Measurements from ENCODE around the gene MED15. TPM values are rescaled to one million over a fixed set of nuclear protein-coding genes. Genes with fewer than 3 reads are reported as not detected.

MED15 gene
- total and polyA plus RNA-seq, 2 of the 4 experiments (the other 2 are of a cell fraction) = 19.0 to 68.8 TPM

DNA sequence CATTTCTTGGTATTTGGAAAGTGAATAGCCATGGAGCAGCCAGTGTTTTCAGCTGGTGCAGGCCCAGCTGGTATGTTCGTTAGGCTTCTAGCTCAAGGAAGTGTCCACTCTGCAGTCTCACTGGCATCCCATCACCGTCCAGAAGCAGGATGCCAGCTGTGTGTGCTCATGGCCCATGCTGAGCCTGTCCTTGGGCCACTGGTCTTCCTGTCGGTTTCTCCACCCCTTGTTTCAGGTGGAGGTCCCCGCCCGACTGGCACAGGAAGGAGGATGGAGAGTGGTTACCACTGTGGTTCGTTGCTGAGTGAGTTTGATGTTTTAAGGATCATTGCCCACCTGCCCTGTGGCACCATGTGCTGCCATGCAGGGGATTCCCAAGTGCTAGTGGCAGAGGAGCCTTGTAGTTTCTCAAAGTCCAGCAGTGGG is 63.7 kb downstream of the MED15 start:
- TF ChIP-seq BHLHE40 (IDR thresholded peaks at IDR 0.05; ENCODE audit: low read depth, low read length) (no peak), SMC3 (IDR thresholded peaks at IDR 0.05; ENCODE audit: low read depth, low read length) (no peak), POLR2A (IDR thresholded peaks at IDR 0.05; ENCODE audit: low read depth, low read length) (no peak), RFX5 (IDR thresholded peaks at IDR 0.05; ENCODE audit: low read depth, low read length) (no peak), MAZ (IDR thresholded peaks at IDR 0.05; ENCODE audit: borderline replicate concordance, low read depth, low read length) (no peak), USF2 (IDR thresholded peaks at IDR 0.05; ENCODE audit: low read depth, low read length) (no peak), FOS (IDR thresholded peaks at IDR 0.05; ENCODE audit: low read depth, low read length) (no peak)
- TF ChIP-seq, protein P1, sequence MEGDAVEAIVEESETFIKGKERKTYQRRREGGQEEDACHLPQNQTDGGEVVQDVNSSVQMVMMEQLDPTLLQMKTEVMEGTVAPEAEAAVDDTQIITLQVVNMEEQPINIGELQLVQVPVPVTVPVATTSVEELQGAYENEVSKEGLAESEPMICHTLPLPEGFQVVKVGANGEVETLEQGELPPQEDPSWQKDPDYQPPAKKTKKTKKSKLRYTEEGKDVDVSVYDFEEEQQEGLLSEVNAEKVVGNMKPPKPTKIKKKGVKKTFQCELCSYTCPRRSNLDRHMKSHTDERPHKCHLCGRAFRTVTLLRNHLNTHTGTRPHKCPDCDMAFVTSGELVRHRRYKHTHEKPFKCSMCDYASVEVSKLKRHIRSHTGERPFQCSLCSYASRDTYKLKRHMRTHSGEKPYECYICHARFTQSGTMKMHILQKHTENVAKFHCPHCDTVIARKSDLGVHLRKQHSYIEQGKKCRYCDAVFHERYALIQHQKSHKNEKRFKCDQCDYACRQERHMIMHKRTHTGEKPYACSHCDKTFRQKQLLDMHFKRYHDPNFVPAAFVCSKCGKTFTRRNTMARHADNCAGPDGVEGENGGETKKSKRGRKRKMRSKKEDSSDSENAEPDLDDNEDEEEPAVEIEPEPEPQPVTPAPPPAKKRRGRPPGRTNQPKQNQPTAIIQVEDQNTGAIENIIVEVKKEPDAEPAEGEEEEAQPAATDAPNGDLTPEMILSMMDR (conservative IDR thresholded peaks at IDR 0.05; ENCODE audit: low read depth, low read length) = no peak
- Histone ChIP-seq H4K91ac (ENCODE audit: insufficient read depth, low read depth, low read length) (peak overlapping the region; percentile 40), H3K36me3 (ENCODE audit: control insufficient read depth, insufficient read depth, low read length) (peaks cover 69% of the 10 kb centered on the region), H4K8ac (ENCODE audit: low read depth in 2 of 2, low read length in 2 of 2) (0 out of 4 replicates have a peak overlapping the region, but pooled peaks of 1 of the 2 experiments have one; percentile 11), H2BK20ac (ENCODE audit: low read depth, low read length) (peak overlapping the region; percentile 20; the same call in 1 of the 2 replicates), H3K14ac (replicated peaks; ENCODE audit: low read depth, low read length) (peak overlapping the region; percentile 36), H2BK120ac (ENCODE audit: low read depth, low read length) (no peak overlapping the region), H3K79me1 (ENCODE audit: low read depth in 1 of 2, low read length in 2 of 2) (peaks cover 37 to 87% of the 10 kb centered on the region in 2 experiments), H2BK15ac (ENCODE audit: low read depth, low read length) (no peak overlapping the region), H3K4me1 (ENCODE audit: control insufficient read depth, insufficient read depth, low read length) (peaks cover 43% of the 10 kb centered on the region), H2AK5ac (ENCODE audit: low read depth, low read length) (no peak overlapping the region), H3K9me3 (ENCODE audit: control insufficient read depth, insufficient read depth, low read length) (no peaks in the 10 kb centered on the region), H3K27me3 (ENCODE audit: control insufficient read depth, insufficient read depth, low read length) (no peaks in the 10 kb centered on the region), H2AFZ (replicated peaks; ENCODE audit: low read length, poor library complexity) (no peak overlapping the region), H2BK5ac (ENCODE audit: low read depth, low read length, poor library complexity, severe bottlenecking) (peak overlapping the region; percentile 14), H3K23ac (ENCODE audit: low read depth, low read length) (peak overlapping the region; percentile 35; the same call in 1 of the 2 replicates), H3K56ac (ENCODE audit: extremely low read depth, insufficient read depth, low read length) (no peak overlapping the region), H4K5ac (ENCODE audit: low read depth, low read length) (no peak overlapping the region), H3K27ac (ENCODE audit: insufficient read depth, low read length) (no peak overlapping the region), H3K9me1 (ENCODE audit: insufficient read depth, low read length) (peaks cover 51% of the 10 kb centered on the region), H3K9ac (ENCODE audit: low read depth, low read length) (no peak overlapping the region), H3K4me3 (ENCODE audit: insufficient read depth, low read depth, low read length) (no peak overlapping the region), H2AK9ac (replicated peaks; ENCODE audit: low read depth, low read length, poor library complexity) (no peak overlapping the region), H3K4ac (ENCODE audit: low read depth, low read length) (peak overlapping the region; percentile 50; the same call in 1 of the 2 replicates), H4K20me1 (ENCODE audit: insufficient read depth, low read length) (peaks cover 71% of the 10 kb centered on the region), H3K18ac (ENCODE audit: low read depth, low read length) (no peak overlapping the region), H3K4me2 (ENCODE audit: low read depth, low read length) (no peak overlapping the region)
- BruUV-seq (replicated peaks) = no TSS peak
- in situ Hi-C loops (cut with MboI; ENCODE audit: low sequenced_read_pairs) (no loop called here), intact Hi-C loops (cut with micrococcal nuclease) (no loop called here), dilution Hi-C loops (cut with HindIII; ENCODE audit: low sequenced_read_pairs, unreplicated experiment) (no loop called here)
- WGBS, 2 experiments (ENCODE audit: extremely low coverage in 2 of 2, insufficient read length in 1 of 2) = 100% methylated on average over 3 of the region's 6 CpGs; no CpG with 5 or more reads in 1 of the 2 experiments
- ChIA-PET POLR2A (ENCODE audit: unreplicated experiment) (no interaction called here), CTCF (no interaction called here)
- ATAC-seq (ENCODE audit: low read depth) (no peak), DNase-seq (no peak)

All from IMR-90 (cell line).